Fibroblast of lung (primary cell): ENCODE measurements around the gene NFAT5.

Experiments used
- EZH2 ChIP-seq: IDR thresholded peaks from 2 replicates; pipeline ENCODE4 v1.5.1; 2012; ENCODE audit warnings: low read length, control low read depth, mild to moderate bottlenecking; ENCODE audit errors: missing control alignments
- TF ChIP-seq, protein P1 (sequence below), 2 donors: IDR thresholded peaks in 1 of 2; conservative IDR thresholded peaks in 1 of 2; 1 replicate in 1 of 2; 2 replicates in 1 of 2; pipeline ENCODE4 v1.5.1; 2011 to 2012; ENCODE audit warnings: low read length in 2 of 2, control low read depth in 1 of 2, inconsistent platforms in 1 of 2, low read depth in 1 of 2, mild to moderate bottlenecking in 1 of 2

DNA sequence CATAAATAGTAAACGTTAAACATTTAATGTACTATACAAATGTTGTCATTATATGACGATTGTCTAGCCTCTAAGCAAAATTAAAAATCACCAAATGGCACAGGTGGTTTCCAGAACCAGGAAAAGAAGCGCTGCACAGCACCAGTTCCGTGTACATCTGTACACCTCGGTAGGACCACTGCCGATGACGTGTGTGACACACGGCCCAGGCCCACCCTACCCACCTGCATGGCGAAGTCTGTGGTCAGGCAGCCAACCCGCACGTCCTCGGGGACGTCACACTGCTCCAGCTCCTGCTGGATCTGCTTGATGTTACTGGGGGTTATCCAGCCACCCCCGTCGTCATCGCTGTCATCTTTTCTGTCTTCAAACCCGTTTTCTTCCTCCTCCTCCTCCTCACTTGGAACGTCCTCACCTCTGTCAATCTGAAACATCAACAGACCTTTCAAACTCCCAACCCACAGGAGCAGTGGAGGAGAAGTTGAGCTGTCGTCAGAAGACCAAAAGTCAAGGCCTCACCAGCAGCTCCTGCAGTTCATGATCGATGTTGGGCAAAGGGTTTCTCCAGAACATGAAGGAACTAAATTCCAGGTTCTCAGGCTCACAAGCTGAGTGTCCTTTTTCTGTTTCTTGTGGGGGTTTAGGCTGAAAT, 183.1 kb downstream of the NFAT5 start:
- TF ChIP-seq, protein P1, sequence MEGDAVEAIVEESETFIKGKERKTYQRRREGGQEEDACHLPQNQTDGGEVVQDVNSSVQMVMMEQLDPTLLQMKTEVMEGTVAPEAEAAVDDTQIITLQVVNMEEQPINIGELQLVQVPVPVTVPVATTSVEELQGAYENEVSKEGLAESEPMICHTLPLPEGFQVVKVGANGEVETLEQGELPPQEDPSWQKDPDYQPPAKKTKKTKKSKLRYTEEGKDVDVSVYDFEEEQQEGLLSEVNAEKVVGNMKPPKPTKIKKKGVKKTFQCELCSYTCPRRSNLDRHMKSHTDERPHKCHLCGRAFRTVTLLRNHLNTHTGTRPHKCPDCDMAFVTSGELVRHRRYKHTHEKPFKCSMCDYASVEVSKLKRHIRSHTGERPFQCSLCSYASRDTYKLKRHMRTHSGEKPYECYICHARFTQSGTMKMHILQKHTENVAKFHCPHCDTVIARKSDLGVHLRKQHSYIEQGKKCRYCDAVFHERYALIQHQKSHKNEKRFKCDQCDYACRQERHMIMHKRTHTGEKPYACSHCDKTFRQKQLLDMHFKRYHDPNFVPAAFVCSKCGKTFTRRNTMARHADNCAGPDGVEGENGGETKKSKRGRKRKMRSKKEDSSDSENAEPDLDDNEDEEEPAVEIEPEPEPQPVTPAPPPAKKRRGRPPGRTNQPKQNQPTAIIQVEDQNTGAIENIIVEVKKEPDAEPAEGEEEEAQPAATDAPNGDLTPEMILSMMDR (conservative IDR thresholded peaks at IDR 0.05 in 1 of 2, IDR thresholded peaks at IDR 0.05 in 1 of 2; ENCODE audit: low read depth in 1 of 2, low read length in 2 of 2) = no peak
- no peak for TF ChIP-seq EZH2
